NT2/D1 (cell line): ENCODE results near the gene RYR3.

Experiments
- YY1 ChIP-seq: IDR thresholded peaks from 2 replicates; pipeline ENCODE4 v1.6.1; 2011; ENCODE audit not compliant: insufficient read length, insufficient read depth
- ZNF274 ChIP-seq: IDR thresholded peaks from 2 replicates; pipeline ENCODE4 v1.6.1; 2011; ENCODE audit warnings: mild to moderate bottlenecking, low read depth, low read length

DNA sequence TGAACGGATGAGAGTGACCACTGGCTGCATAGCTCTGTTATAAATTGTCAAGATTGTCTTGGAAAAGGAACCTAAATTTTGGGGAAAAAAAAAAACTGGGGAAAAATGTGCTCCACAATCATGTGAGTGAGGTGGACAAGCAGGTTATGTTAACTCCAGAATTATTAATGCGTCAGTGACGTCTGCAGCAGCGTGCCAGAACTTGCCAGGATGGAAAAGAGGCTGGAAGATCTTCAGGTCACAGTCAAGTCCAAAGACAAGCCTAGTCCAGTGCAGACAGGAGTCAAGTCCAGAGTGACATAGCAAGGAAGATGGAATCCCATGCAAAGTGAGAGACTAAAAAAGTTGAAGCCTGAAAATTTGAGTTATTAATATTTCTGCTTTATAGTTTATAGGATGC, 140.6 kb downstream of the RYR3 start:
- TF ChIP-seq ZNF274 (no peak), YY1 (no peak)
